A549 (cell line): ENCODE measurements around the gene TBC1D22A. TPM values are rescaled to one million over a fixed set of nuclear protein-coding genes. Genes with fewer than 3 reads are reported as not detected.

Experiments
- ATAC-seq, 2 experiments: fragments of 200-7000 bp in 1 of 2; fragments of >200 bp in 1 of 2; cut with Nextera tagmentation in 1 of 2; cut with Tn5 transposase in 1 of 2; 3 replicates each; pipeline versions ENCODE4 v1.8.0 to v1.9.1; 2018 to 2020; ENCODE audit warnings: mild to moderate bottlenecking in 1 of 2, moderate library complexity in 1 of 2
- CTCF ChIA-PET: fragments of 300-600 bp; sonication (Branson Sonifier 250); formaldehyde crosslinking; extraction: SDS; loops from one replicate; lab custom pipeline; 2021; ENCODE audit warnings: antibody characterized with exemption, inconsistent platforms; lab: Yijun Ruan, JAX
- POLR2A ChIA-PET: fragments of 350-600 bp; formaldehyde crosslinking; extraction: SDS; loops from one replicate; lab custom pipeline; 2021; ENCODE audit warnings: antibody characterized with exemption, inconsistent platforms; lab: Yijun Ruan, JAX
- DNase-seq, 2 experiments: peaks; one replicate each; pipeline versions ENCODE4 v3.0.0 to v3.0.0-alpha.2; 2011 to 2016; ENCODE audit warnings: low read depth in 1 of 2, low spot score in 1 of 2
- FAIRE-seq: peaks from 2 replicates; lab custom pipeline; 2011; peaks lifted over from hg19 to GRCh38; lab: Jason Lieb, UNC
- H3K27ac ChIP-seq, 2 experiments: fragments of >200 bp; sonication (Bioruptor Twin); formaldehyde crosslinking; 3 replicates each; pipeline ENCODE4 v1.5.1; 2016 to 2017
- H3K4me1 ChIP-seq: fragments of >200 bp; sonication (Bioruptor Twin); formaldehyde crosslinking; 3 replicates; pipeline ENCODE4 v1.6.1; 2016
- H3K4me2 ChIP-seq: fragments of >200 bp; sonication (Bioruptor Twin); formaldehyde crosslinking; 3 replicates; pipeline ENCODE4 v1.6.1; 2016
- H3K4me3 ChIP-seq: fragments of >200 bp; sonication (Bioruptor Twin); formaldehyde crosslinking; 3 replicates; pipeline ENCODE4 v1.5.1; 2016
- H3K9me3 ChIP-seq: fragments of >200 bp; sonication (Bioruptor Twin); formaldehyde crosslinking; 3 replicates; pipeline ENCODE4 v1.6.1; 2016
- CBX2 ChIP-seq: fragments of 200-600 bp; sonication (generic); IDR thresholded peaks from 2 replicates; pipeline ENCODE4 v1.6.1; 2016; ENCODE audit warnings: low read depth, mild to moderate bottlenecking, borderline replicate concordance
- CHD2 ChIP-seq: fragments of 150-350 bp; IDR thresholded peaks from 2 replicates; pipeline ENCODE4 v1.6.1; 2014; ENCODE audit warnings: low read length; ENCODE audit not compliant: partially characterized antibody
- CHD4 ChIP-seq: fragments of 200-600 bp; sonication (generic); IDR thresholded peaks from 2 replicates; pipeline ENCODE4 v1.6.1; 2016; ENCODE audit warnings: antibody characterized with exemption, mild to moderate bottlenecking, borderline replicate concordance
- EHMT2 ChIP-seq: fragments of 200-600 bp; sonication (generic); IDR thresholded peaks from 2 replicates; pipeline ENCODE4 v1.6.1; 2016; ENCODE audit warnings: antibody characterized with exemption, low read depth, mild to moderate bottlenecking, moderate library complexity
- EP300 ChIP-seq, 2 experiments: fragments of >200 bp; sonication (Bioruptor Twin); formaldehyde crosslinking; IDR thresholded peaks; 2 replicates in 1 of 2; 3 replicates in 1 of 2; pipeline ENCODE4 v1.6.1; 2016 to 2017
- FOSB ChIP-seq: fragments of 250-450 bp; sonication (Bioruptor Pico); IDR thresholded peaks from 2 replicates; pipeline ENCODE4 v1.5.0; 2020; ENCODE audit warnings: mild to moderate bottlenecking, moderate library complexity
- GATA3 ChIP-seq: IDR thresholded peaks from 2 replicates; pipeline ENCODE4 v1.6.1; 2012; ENCODE audit warnings: borderline replicate concordance
- HEYL ChIP-seq: fragments of 250-450 bp; sonication (Bioruptor Pico); IDR thresholded peaks from 2 replicates; pipeline ENCODE4 v1.8.0; 2021; ENCODE audit warnings: mild to moderate bottlenecking, moderate library complexity
- HOXA7 ChIP-seq: fragments of 250-450 bp; sonication (Bioruptor Pico); IDR thresholded peaks from 2 replicates; pipeline ENCODE4 v1.5.0; 2020; ENCODE audit warnings: mild to moderate bottlenecking, moderate library complexity
- HOXB13 ChIP-seq: fragments of 250-450 bp; sonication (Bioruptor Pico); IDR thresholded peaks from 2 replicates; pipeline ENCODE4 v1.5.0; 2020; ENCODE audit warnings: low read depth, mild to moderate bottlenecking, moderate library complexity
- JUNB ChIP-seq: fragments of >200 bp; sonication (Bioruptor Twin); formaldehyde crosslinking; IDR thresholded peaks from 2 replicates; pipeline ENCODE4 v1.6.1; 2016
- KDM5A ChIP-seq: fragments of 200-600 bp; sonication (generic); IDR thresholded peaks from 2 replicates; pipeline ENCODE4 v1.6.1; 2016; ENCODE audit warnings: antibody characterized with exemption, mild to moderate bottlenecking
- MAFK ChIP-seq: fragments of 450-650 bp; IDR thresholded peaks from 2 replicates; pipeline ENCODE4 v1.6.1; 2014; ENCODE audit not compliant: partially characterized antibody
- MAZ ChIP-seq: fragments of 150-350 bp; IDR thresholded peaks from 2 replicates; pipeline ENCODE4 v1.6.1; 2014; ENCODE audit warnings: antibody characterized with exemption, low read depth, low read length, borderline replicate concordance
- NR3C1 ChIP-seq: fragments of >200 bp; sonication (Bioruptor Twin); formaldehyde crosslinking; IDR thresholded peaks from 3 replicates; pipeline ENCODE4 v1.6.1; 2017
- POLR2A ChIP-seq: IDR thresholded peaks from 2 replicates; pipeline ENCODE4 v1.6.1; 2012; ENCODE audit warnings: mild to moderate bottlenecking, low read length
- POLR2AphosphoS2 ChIP-seq: conservative IDR thresholded peaks from 2 replicates; pipeline ENCODE4 v1.6.1; 2012; ENCODE audit warnings: low read length, improper control_type of control experiment, inconsistent platforms
- RAD21 ChIP-seq, 2 experiments: fragments of >200 bp in 1 of 2; sonication (Bioruptor Twin) in 1 of 2; formaldehyde crosslinking in 1 of 2; IDR thresholded peaks in 1 of 2; conservative IDR thresholded peaks in 1 of 2; 2 replicates in 1 of 2; 3 replicates in 1 of 2; pipeline ENCODE4 v1.6.1; 2012 to 2018; ENCODE audit warnings: inconsistent platforms in 1 of 2
- SMC3 ChIP-seq: fragments of >200 bp; sonication (Bioruptor Twin); formaldehyde crosslinking; IDR thresholded peaks from 3 replicates; pipeline ENCODE4 v1.6.1; 2018; ENCODE audit warnings: inconsistent platforms
- SREBF2 ChIP-seq: fragments of 450-650 bp; IDR thresholded peaks from 2 replicates; pipeline ENCODE4 v1.6.1; 2014; ENCODE audit warnings: mild to moderate bottlenecking, moderate library complexity
- ZNF302 ChIP-seq: fragments of 250-450 bp; sonication (Bioruptor Pico); IDR thresholded peaks from 2 replicates; pipeline ENCODE4 v1.9.0; 2021; ENCODE audit warnings: inconsistent platforms, mild to moderate bottlenecking, moderate library complexity
- WGBS: methylation state at CpG from one replicate; pipeline ENCODE4 v1.1.6; 2017; ENCODE audit errors: missing lambda C conversion rate; 5-methylcytosine and 5-hydroxymethylcytosine counted together
- polyA plus RNA-seq, 4 experiments: library from polyadenylated mRNA; depleted of rRNA in 3 of 4; stranded (reverse); fragments of >200 nt; fragmentation: RNase III in 1 of 4; extraction: RNeasy Plus Mini Kit Qiagen cat#74134 plus additional on column Dnase treatment in 1 of 4; gene quantifications; 2 replicates in 3 of 4; 3 replicates in 1 of 4; pipeline ENCODE4 v1.2.3, GENCODE V29; 2011 to 2017
- TF ChIP-seq, protein P1 (sequence below): fragments of 150-350 bp; IDR thresholded peaks from 2 replicates; pipeline ENCODE4 v1.6.1; 2014; ENCODE audit warnings: low read depth, mild to moderate bottlenecking, low read length
- TF ChIP-seq, protein P2 (sequence below): fragments of 450-650 bp; IDR thresholded peaks from 2 replicates; pipeline ENCODE4 v1.6.1; 2014; ENCODE audit warnings: antibody characterized with exemption
- TF ChIP-seq, protein P3 (sequence below): fragments of 200-600 bp; sonication (generic); IDR thresholded peaks from 2 replicates; pipeline ENCODE4 v1.6.1; 2016; ENCODE audit warnings: antibody characterized with exemption, mild to moderate bottlenecking, moderate library complexity

Gene TBC1D22A
- polyA plus RNA-seq, 2 of the 4 experiments (the other 2 are of a cell fraction): 8.9 to 10.8 TPM

DNA sequence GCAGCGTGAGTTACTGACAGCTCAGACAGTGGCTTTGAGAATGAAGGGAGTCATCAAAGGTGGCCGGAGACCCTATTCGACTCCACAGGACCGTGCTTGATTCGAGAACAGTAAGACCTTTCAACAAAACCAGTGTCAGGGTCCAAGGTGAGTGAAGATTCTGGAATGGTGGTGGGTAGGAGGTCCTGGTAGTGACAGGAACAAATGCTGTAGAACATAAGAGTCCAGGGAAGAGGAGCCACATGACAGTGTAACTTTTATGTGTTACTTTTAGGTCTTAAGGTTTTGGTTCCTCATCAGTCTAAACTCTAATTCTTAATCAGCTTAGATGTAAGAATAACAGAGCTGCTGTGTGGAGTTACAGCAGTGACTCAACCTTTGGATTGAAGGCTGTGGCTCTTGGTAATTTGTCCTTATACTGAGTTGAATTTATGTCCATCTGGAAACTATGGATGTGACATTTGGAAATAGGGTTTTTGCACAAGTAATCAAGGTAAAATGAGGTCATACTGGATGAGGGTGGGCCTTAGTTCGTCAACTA is 1.8 kb downstream of the TBC1D22A start:
- Histone ChIP-seq H3K27ac (no peak overlapping the region), H3K9me3 (no peaks in the 10 kb centered on the region), H3K4me1 (peaks cover 18% of the 10 kb centered on the region), H3K4me3 (no peak overlapping the region), H3K4me2 (peak overlapping the region; percentile 97; the same call in 2 of the 3 replicates)
- DNase-seq (no peak), FAIRE-seq (no peak), ATAC-seq (no peak)
- POLR2A ChIA-PET: interaction anchor here (1.1 kb wide), 1 partner anchor 10 kb away, joined by 3 read pairs; no protein-coding TSS in a partner anchor
- CTCF ChIA-PET: interaction anchor here (1.4 kb wide), 1 partner anchor 201 kb away, joined by 3 read pairs; no protein-coding TSS in a partner anchor
- TF ChIP-seq POLR2A (no peak), CHD2 (no peak), CHD4 (no peak), GATA3 (no peak), SREBF2 (no peak), POLR2AphosphoS2 (no peak), NR3C1 (no peak), JUNB (no peak), SMC3 (no peak), KDM5A (no peak), HEYL (CRISPR knock-in tag) (no peak), MAFK (no peak), HOXA7 (CRISPR knock-in tag) (no peak), CBX2 (no peak), FOSB (no peak), MAZ (no peak), HOXB13 (CRISPR knock-in tag) (no peak)
- TF ChIP-seq, protein P1, sequence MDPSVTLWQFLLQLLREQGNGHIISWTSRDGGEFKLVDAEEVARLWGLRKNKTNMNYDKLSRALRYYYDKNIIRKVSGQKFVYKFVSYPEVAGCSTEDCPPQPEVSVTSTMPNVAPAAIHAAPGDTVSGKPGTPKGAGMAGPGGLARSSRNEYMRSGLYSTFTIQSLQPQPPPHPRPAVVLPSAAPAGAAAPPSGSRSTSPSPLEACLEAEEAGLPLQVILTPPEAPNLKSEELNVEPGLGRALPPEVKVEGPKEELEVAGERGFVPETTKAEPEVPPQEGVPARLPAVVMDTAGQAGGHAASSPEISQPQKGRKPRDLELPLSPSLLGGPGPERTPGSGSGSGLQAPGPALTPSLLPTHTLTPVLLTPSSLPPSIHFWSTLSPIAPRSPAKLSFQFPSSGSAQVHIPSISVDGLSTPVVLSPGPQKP: no peak
- TF ChIP-seq, protein P2, sequence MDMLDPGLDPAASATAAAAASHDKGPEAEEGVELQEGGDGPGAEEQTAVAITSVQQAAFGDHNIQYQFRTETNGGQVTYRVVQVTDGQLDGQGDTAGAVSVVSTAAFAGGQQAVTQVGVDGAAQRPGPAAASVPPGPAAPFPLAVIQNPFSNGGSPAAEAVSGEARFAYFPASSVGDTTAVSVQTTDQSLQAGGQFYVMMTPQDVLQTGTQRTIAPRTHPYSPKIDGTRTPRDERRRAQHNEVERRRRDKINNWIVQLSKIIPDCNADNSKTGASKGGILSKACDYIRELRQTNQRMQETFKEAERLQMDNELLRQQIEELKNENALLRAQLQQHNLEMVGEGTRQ: no peak
- TF ChIP-seq, protein P3, sequence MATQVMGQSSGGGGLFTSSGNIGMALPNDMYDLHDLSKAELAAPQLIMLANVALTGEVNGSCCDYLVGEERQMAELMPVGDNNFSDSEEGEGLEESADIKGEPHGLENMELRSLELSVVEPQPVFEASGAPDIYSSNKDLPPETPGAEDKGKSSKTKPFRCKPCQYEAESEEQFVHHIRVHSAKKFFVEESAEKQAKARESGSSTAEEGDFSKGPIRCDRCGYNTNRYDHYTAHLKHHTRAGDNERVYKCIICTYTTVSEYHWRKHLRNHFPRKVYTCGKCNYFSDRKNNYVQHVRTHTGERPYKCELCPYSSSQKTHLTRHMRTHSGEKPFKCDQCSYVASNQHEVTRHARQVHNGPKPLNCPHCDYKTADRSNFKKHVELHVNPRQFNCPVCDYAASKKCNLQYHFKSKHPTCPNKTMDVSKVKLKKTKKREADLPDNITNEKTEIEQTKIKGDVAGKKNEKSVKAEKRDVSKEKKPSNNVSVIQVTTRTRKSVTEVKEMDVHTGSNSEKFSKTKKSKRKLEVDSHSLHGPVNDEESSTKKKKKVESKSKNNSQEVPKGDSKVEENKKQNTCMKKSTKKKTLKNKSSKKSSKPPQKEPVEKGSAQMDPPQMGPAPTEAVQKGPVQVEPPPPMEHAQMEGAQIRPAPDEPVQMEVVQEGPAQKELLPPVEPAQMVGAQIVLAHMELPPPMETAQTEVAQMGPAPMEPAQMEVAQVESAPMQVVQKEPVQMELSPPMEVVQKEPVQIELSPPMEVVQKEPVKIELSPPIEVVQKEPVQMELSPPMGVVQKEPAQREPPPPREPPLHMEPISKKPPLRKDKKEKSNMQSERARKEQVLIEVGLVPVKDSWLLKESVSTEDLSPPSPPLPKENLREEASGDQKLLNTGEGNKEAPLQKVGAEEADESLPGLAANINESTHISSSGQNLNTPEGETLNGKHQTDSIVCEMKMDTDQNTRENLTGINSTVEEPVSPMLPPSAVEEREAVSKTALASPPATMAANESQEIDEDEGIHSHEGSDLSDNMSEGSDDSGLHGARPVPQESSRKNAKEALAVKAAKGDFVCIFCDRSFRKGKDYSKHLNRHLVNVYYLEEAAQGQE: no peak
- 91% methylated on average over 6 of the region's 6 CpGs for WGBS

- no peak for ATAC-seq
- Histone ChIP-seq H3K4me2 (no peak overlapping the region), H3K27ac (no peak overlapping the region), H3K4me3 (no peak overlapping the region), H3K9me3 (no peaks in the 10 kb centered on the region), H3K4me1 (peaks cover 17% of the 10 kb centered on the region)
- POLR2A ChIA-PET: no interaction called here
- no peak for FAIRE-seq
- no peak for TF ChIP-seq EHMT2
- TF ChIP-seq NR3C1: no peak
- no peak for TF ChIP-seq EP300 (IDR thresholded peaks at IDR 0.05)
- TF ChIP-seq RAD21 (conservative IDR thresholded peaks at IDR 0.05 in 1 of 2, IDR thresholded peaks at IDR 0.05 in 1 of 2): no peak
- TF ChIP-seq ZNF302 (CRISPR knock-in tag): no peak
- DNase-seq: no peak
- 76% methylated on average over 6 of the region's 6 CpGs for WGBS
- CTCF ChIA-PET: interaction anchor here (1.0 to 1.4 kb wide), 3 partner anchors 10 to 202 kb away, joined by 3 read pairs; no protein-coding TSS in a partner anchor
Observed at GRCh38 chr22:46764779-46765485, 2.5 kb downstream of the TBC1D22A start.
